GM04503 (cell line): Measurements from ENCODE around the gene HNRNPD.
"Not testable (repeated sequence)": the region's sequence is repeated elsewhere in the genome, so short reads cannot be mapped to it uniquely, and the experiment has no call there.

Source experiments
- DNase-seq: peaks from one replicate; pipeline ENCODE4 v3.0.0-alpha.2; 2012; ENCODE audit warnings: low read depth

HNRNPD gene

GRCh38 chr4:82372517-82373485 is 990 bp downstream of the HNRNPD start:
- DNase-seq: no peak

GRCh38 chr4:82371497-82371896 is 2.3 kb downstream of the HNRNPD start:
- DNase-seq: no peak

- no peak for DNase-seq
Measured at GRCh38 chr4:82367438-82368097, 6.2 kb downstream of the HNRNPD start.

- not testable (repeated sequence) for DNase-seq
Measured at GRCh38 chr4:82366431-82366830, 7.4 kb downstream of the HNRNPD start.

- DNase-seq: no peak
Measured at GRCh38 chr4:82363896-82364487, 9.8 kb downstream of the HNRNPD start.

GRCh38 chr4:82362565-82362964 is 11.2 kb downstream of the HNRNPD start:
- no peak for DNase-seq

GRCh38 chr4:82360298-82361177 is 13.3 kb downstream of the HNRNPD start:
- DNase-seq: no peak

- DNase-seq: no peak
Measured at GRCh38 chr4:82358847-82359246, 14.9 kb downstream of the HNRNPD start.

- DNase-seq: no peak
Measured at GRCh38 chr4:82357640-82358039, 16.2 kb downstream of the HNRNPD start.

GRCh38 chr4:82354788-82355187 is 19.0 kb downstream of the HNRNPD start:
- no peak for DNase-seq

- DNase-seq: no peak
Measured at GRCh38 chr4:82352825-82353366, 20.9 kb downstream of the HNRNPD start.

GRCh38 chr4:82352118-82352824 is 21.5 kb downstream of the HNRNPD start:
- DNase-seq: no peak

GRCh38 chr4:82346126-82346525 is 27.7 kb downstream of the HNRNPD start:
- DNase-seq: no peak

- DNase-seq: no peak
Measured at GRCh38 chr4:82335043-82335442, 38.7 kb downstream of the HNRNPD start.

GRCh38 chr4:82333641-82334040 is 40.1 kb downstream of the HNRNPD start:
- not testable (repeated sequence) for DNase-seq

- no peak for DNase-seq
Measured at GRCh38 chr4:82331814-82332213, 42.0 kb downstream of the HNRNPD start.

GRCh38 chr4:82320351-82320750 is 53.4 kb downstream of the HNRNPD start:
- DNase-seq: no peak

GRCh38 chr4:82303063-82303462 is 70.7 kb downstream of the HNRNPD start:
- DNase-seq: not testable (repeated sequence)
